Effector memory CD4-positive, alpha-beta T cell (primary cell): Measurements from ENCODE around the gene RAB3C.

Experiments
- DNase-seq, 3 donors: peaks; one replicate each; pipeline ENCODE4 v3.0.0-alpha.2; 2020
- H3K27ac ChIP-seq: 2 replicates; pipeline ENCODE4 v1.7.0; 2013; ENCODE audit warnings: mild to moderate bottlenecking, low read length, moderate library complexity; ENCODE audit not compliant: insufficient read depth, poor library complexity, severe bottlenecking
- H3K27me3 ChIP-seq: replicated peaks from 2 replicates; pipeline ENCODE4 v1.7.0; 2013; ENCODE audit warnings: mild to moderate bottlenecking, low read length; ENCODE audit not compliant: insufficient read depth, control insufficient read depth, poor library complexity, severe bottlenecking
- H3K36me3 ChIP-seq: 2 replicates; pipeline ENCODE4 v1.7.0; 2013; ENCODE audit warnings: mild to moderate bottlenecking, low read length, moderate library complexity; ENCODE audit not compliant: control insufficient read depth, insufficient read depth
- H3K4me1 ChIP-seq: 2 replicates; pipeline ENCODE4 v1.7.0; 2013; ENCODE audit warnings: low read length, mild to moderate bottlenecking; ENCODE audit not compliant: control insufficient read depth, insufficient read depth, poor library complexity, severe bottlenecking
- H3K4me3 ChIP-seq: 2 replicates; pipeline ENCODE4 v1.7.0; 2013; ENCODE audit warnings: low read length, low read depth, mild to moderate bottlenecking; ENCODE audit not compliant: insufficient read depth, poor library complexity, severe bottlenecking
- H3K9me3 ChIP-seq: 2 replicates; pipeline ENCODE4 v1.7.0; 2013; ENCODE audit warnings: mild to moderate bottlenecking, low read length, moderate library complexity; ENCODE audit not compliant: control insufficient read depth

RAB3C gene

DNA sequence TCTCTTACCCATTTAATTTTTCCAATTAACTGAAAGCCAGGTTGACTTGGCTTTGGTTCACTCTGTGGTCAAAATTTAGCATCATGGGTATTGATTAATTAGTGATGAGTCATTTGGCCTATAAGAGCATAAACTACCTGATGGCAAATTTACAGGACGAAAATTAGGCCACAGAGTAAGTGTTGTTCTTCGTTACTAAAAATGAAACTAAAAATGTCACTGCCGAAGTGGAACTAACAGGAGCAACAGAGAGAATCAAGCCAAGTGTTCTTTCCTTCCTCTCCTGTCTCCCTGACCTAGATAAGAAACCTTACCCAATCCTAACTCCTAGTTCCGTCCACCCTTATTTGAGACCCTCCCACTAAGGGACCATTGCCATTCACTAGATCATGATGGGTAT, 176.9 kb downstream of the RAB3C start:
- no peaks in the 10 kb centered on the region for H3K9me3 ChIP-seq
- H3K27ac ChIP-seq, result no peak overlapping the region
- peaks cover 5% of the 10 kb centered on the region for H3K4me1 ChIP-seq
- no peaks in the 10 kb centered on the region for H3K27me3 ChIP-seq
- no peaks in the 10 kb centered on the region for H3K36me3 ChIP-seq
- peak overlapping the region; percentile 40 for H3K4me3 ChIP-seq
- DNase-seq, result no peak

DNA sequence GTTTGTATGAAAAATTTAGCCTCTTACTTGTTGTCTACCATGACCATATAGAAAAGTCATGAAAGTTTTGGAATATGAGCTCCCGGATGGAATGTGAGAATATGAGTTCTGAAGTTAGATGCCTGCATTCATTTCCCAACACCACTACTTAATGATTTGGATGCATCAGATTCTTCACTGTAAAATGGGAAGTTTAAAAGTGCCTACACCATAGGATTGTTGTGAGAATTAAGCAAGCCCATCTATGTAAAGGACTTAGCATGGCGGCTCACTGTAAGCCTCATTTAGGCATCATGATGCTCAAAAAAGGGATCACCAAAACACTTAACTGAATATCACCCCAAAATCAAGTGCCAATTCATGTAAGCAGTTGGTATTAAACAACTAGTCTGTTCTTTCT, 177.3 kb downstream of the RAB3C start:
- Histone ChIP-seq H3K36me3 (no peaks in the 10 kb centered on the region), H3K9me3 (no peaks in the 10 kb centered on the region), H3K27ac (no peak overlapping the region), H3K4me3 (peak overlapping the region; percentile 40), H3K4me1 (peaks cover 5% of the 10 kb centered on the region), H3K27me3 (no peaks in the 10 kb centered on the region)
- DNase-seq, result no peak

DNA sequence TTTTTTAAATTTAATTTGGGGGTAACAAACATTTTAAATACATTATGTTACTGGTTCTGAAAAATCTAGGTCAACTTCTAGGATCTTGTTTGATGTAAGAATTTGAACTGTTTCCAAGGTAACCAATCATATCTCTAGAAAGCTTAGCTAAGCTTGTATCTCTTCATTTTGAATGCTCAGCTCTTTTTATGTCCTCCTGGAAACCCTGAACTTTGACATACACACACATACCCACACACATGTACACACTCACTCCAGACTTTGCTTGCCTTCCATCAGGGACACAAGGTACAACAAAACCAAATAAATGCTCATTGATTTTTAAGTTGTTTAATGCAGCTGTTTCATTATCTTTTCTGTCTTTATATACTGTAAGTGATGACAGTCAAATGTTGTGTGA, 178.5 kb downstream of the RAB3C start:
- no peaks in the 10 kb centered on the region for H3K27me3 ChIP-seq
- H3K4me3 ChIP-seq, result no peak overlapping the region
- no peak for DNase-seq
- no peaks in the 10 kb centered on the region for H3K36me3 ChIP-seq
- no peak overlapping the region for H3K27ac ChIP-seq
- H3K4me1 ChIP-seq, result peaks cover 5% of the 10 kb centered on the region
- H3K9me3 ChIP-seq, result no peaks in the 10 kb centered on the region

DNA sequence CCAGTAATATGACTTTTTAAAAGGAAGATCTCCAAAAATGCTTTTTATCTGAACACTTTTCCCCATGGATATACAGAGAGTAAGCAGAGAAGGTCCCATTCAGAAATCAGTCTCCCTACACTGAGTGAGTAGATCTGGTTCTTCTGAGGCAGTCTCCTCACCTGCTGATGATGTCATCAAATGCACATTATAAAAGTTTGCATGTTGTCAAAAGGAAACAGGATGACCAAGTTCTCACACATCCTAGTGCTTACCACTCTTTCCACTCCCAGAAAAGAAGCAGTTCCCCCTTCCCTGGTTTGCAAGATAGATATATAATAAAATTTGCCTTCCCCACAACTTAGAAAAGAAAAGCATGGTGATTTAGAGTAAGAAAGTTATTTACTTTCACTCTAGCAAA, 180.5 kb downstream of the RAB3C start:
- no peaks in the 10 kb centered on the region for H3K36me3 ChIP-seq
- H3K27me3 ChIP-seq, result no peaks in the 10 kb centered on the region
- DNase-seq, result no peak
- H3K4me3 ChIP-seq, result no peak overlapping the region
- H3K27ac ChIP-seq, result no peak overlapping the region
- no peaks in the 10 kb centered on the region for H3K9me3 ChIP-seq
- H3K4me1 ChIP-seq, result peaks cover 5% of the 10 kb centered on the region

DNA sequence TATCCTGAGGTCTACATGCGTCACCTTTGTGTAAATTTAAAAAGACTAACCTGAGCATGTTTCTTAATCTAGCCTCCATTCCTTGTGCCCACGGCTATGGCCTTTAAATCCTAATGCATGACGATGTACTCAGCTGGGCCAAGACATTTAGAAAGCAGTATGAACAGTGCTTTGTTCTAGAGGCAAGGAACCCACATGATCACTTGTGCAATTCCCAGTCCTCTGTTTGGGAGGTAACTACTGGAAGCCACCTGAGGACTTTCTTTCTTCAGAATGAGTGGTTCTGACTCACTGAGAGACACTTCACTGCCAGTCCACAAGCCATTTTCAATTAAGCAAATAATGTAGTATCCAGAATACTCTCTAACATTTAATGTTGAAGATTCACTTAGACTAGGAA, 181.3 kb downstream of the RAB3C start:
- H3K4me1 ChIP-seq, result peaks cover 5% of the 10 kb centered on the region
- no peaks in the 10 kb centered on the region for H3K36me3 ChIP-seq
- no peak for DNase-seq
- no peaks in the 10 kb centered on the region for H3K27me3 ChIP-seq
- no peaks in the 10 kb centered on the region for H3K9me3 ChIP-seq
- no peak overlapping the region for H3K27ac ChIP-seq
- H3K4me3 ChIP-seq, result no peak overlapping the region

DNA sequence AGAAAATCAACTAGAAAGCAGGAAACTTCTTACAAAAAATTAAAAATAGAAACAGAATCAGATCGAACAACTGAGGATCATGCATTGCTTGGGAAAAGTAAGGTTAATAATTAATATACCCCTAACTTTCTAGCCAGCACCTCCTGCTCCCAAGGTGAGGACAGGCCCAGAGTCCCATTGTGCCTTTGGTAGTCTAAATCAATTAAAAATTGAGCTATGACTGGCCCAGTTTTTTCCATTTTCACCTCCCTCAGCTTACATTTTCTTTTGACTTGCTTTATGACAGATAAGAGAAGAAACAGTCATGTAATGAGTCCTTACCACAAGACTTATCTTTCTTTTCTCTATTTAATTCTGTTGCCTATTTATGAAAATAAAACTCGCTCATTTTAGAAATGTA, 182.2 kb downstream of the RAB3C start:
- Histone ChIP-seq H3K27me3 (no peaks in the 10 kb centered on the region), H3K27ac (no peak overlapping the region), H3K4me3 (no peak overlapping the region), H3K4me1 (peaks cover 5% of the 10 kb centered on the region), H3K36me3 (no peaks in the 10 kb centered on the region), H3K9me3 (no peaks in the 10 kb centered on the region)
- no peak for DNase-seq

DNA sequence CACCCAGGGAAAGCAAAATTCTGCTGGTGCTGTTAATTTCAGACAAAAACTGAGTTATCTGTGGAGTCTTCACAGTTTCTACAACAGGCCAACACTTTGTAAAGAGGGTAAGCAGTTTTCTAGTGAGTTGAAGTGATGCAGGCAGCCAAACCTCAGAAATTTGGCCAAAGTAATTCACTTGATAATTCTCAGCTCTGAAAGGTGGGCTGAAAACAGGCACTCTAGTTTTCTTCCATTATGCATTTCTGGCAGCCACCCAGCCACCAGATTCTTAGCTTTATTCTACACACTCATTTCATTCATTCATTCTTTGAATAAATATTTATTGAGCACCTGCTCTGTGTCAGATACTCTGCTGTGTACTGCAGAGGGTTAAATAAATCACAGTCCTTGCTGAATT, 184.2 kb downstream of the RAB3C start:
- Histone ChIP-seq H3K4me3 (no peak overlapping the region), H3K4me1 (no peaks in the 10 kb centered on the region)

DNA sequence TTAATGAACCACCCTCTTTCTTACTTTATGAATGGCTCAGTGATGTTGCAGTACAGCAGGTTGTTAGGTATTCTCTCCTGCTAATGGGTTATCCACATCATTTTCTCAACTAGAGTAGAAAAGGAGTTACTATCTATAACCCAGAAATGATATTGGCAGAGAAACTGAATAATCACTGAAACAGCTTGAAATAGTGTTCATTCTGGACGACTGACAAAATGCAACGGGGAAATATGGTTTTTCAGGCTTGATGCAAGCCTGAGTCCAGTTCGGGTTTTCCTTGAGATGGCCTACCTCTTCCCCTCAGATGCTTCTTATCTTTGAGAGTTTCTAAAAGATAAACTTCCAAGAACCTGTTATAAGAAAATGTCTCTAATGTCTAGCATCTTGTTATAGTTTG, 187.3 kb downstream of the RAB3C start:
- H3K4me3 ChIP-seq, result no peak overlapping the region
- H3K4me1 ChIP-seq, result no peaks in the 10 kb centered on the region
- no peak for DNase-seq
- H3K36me3 ChIP-seq, result no peaks in the 10 kb centered on the region
- H3K27me3 ChIP-seq, result no peaks in the 10 kb centered on the region
- H3K27ac ChIP-seq, result no peak overlapping the region
- no peaks in the 10 kb centered on the region for H3K9me3 ChIP-seq

More for the DNA sequence above, 184.2 kb downstream of the RAB3C start:
- Histone ChIP-seq H3K9me3 (no peaks in the 10 kb centered on the region), H3K27me3 (no peaks in the 10 kb centered on the region), H3K36me3 (no peaks in the 10 kb centered on the region), H3K27ac (no peak overlapping the region)
- DNase-seq, result no peak

DNA sequence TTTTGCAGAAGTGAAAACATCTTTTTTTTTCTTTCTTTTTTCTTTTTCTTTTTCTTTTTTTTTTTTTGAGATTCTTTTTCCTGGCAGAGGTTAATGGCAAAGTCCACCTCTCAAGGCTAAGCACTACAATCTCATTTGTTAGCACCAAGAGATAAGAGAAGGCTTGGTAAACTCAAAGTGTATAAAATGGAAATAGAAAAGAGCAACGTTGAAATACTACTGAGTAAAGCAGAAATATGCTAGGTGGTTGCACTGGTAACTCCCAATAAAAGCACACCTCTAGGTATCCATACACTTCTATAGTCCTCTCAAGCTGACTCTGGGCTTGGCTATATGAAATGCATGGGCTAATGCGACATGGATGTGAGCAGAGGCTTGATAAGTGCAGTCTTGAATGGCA, 188.9 kb downstream of the RAB3C start:
- no peaks in the 10 kb centered on the region for H3K9me3 ChIP-seq
- no peaks in the 10 kb centered on the region for H3K36me3 ChIP-seq
- H3K27me3 ChIP-seq, result no peaks in the 10 kb centered on the region
- H3K4me3 ChIP-seq, result no peak overlapping the region
- H3K27ac ChIP-seq, result no peak overlapping the region
- H3K4me1 ChIP-seq, result no peaks in the 10 kb centered on the region
- DNase-seq, result no peak

DNA sequence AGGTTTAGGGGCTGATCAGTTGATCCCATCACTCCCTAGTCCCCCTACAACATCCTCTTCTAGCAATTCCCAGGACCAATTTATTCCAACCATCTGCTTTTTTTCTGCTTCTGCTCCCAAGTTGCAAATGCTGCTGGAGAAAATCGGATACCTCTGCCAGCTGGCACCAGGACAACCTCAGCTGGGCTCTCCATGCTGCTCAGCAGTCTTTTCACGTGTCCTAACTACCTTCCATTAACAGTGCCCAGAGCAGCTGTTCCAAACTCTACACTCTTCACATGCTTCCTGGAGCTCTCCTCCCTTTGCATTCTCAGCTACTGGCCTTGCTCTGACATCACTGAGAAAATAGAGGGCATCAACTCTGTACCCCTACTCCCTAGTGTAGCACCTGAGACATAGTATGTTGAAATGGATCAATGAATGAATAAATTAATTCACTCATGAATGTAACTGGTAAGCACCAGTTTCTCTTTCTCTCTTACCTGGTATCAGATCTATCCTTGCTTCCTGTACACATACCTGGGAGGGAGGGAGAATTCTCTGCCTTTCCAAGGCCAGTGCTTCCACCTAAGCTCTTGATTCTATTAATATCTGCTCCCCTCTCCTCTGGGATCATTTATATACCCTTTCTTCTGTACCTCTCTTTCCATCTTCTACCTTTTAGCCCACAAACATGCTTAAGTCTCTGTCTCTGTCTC, 191.0 kb downstream of the RAB3C start:
- no peak for DNase-seq
- Histone ChIP-seq H3K36me3 (no peaks in the 10 kb centered on the region), H3K4me3 (no peak overlapping the region), H3K27me3 (no peaks in the 10 kb centered on the region), H3K4me1 (no peaks in the 10 kb centered on the region), H3K27ac (no peak overlapping the region), H3K9me3 (no peaks in the 10 kb centered on the region)
